H1 (cell line): ENCODE measurements around the gene SORBS1. TPM values are rescaled to one million over a fixed set of nuclear protein-coding genes. Genes with fewer than 3 reads are reported as not detected.

Source experiments
- CTCF ChIA-PET: fragments of 300-600 bp; sonication (Branson Sonifier 250); formaldehyde crosslinking; loops from one replicate; lab custom pipeline; 2021; ENCODE audit not compliant: partially characterized antibody; lab: Charles Lee
- POLR2A ChIA-PET: fragments of 300-600 bp; sonication (Branson Sonifier 250); formaldehyde crosslinking; loops from one replicate; lab custom pipeline; 2021; ENCODE audit warnings: inconsistent platforms; ENCODE audit not compliant: partially characterized antibody; lab: Charles Lee
- DNase-seq, 2 experiments: peaks; one replicate each; pipeline versions ENCODE4 v3.0.0 to v3.0.0-alpha.2; 2010 to 2022; ENCODE audit warnings: low spot score in 2 of 2, low read depth in 1 of 2, mixed read lengths in 1 of 2
- FAIRE-seq: peaks from 2 replicates; lab custom pipeline; 2011; peaks lifted over from hg19 to GRCh38; lab: Jason Lieb, UNC
- H2AFZ ChIP-seq: 2 replicates; pipeline ENCODE4 v1.8.1; 2012; ENCODE audit warnings: low read length, inconsistent platforms
- H2AK5ac ChIP-seq: 2 replicates; pipeline ENCODE4 v1.6.1; 2013; ENCODE audit warnings: low read depth, low read length
- H2BK120ac ChIP-seq: replicated peaks from 2 replicates; pipeline ENCODE3; 2013; ENCODE audit warnings: low read depth, low read length, inconsistent platforms
- H2BK12ac ChIP-seq: 2 replicates; pipeline ENCODE4 v1.6.1; 2013; ENCODE audit warnings: low read depth, low read length
- H2BK15ac ChIP-seq: 2 replicates; pipeline ENCODE4 v1.6.1; 2013; ENCODE audit warnings: low read length
- H2BK20ac ChIP-seq: 2 replicates; pipeline ENCODE4 v1.6.1; 2013; ENCODE audit warnings: low read length
- H2BK5ac ChIP-seq: 2 replicates; pipeline ENCODE4 v1.6.1; 2013; ENCODE audit warnings: low read depth, low read length
- H3K14ac ChIP-seq: 2 replicates; pipeline ENCODE4 v1.6.1; 2013; ENCODE audit warnings: inconsistent platforms; ENCODE audit not compliant: insufficient read length
- H3K18ac ChIP-seq: 2 replicates; pipeline ENCODE4 v1.6.1; 2013; ENCODE audit warnings: low read length; ENCODE audit errors: extremely low read depth
- H3K23ac ChIP-seq: 2 replicates; pipeline ENCODE4 v1.6.1; 2013; ENCODE audit warnings: inconsistent platforms; ENCODE audit not compliant: insufficient read length
- H3K23me2 ChIP-seq: 2 replicates; pipeline ENCODE4 v1.6.1; 2013; ENCODE audit warnings: low read depth, low read length
- H3K27ac ChIP-seq: 2 replicates; pipeline ENCODE4 v1.6.1; 2011; ENCODE audit warnings: low read depth, low read length, inconsistent platforms
- H3K27me3 ChIP-seq, 4 experiments: replicated peaks in 1 of 4; 1 replicate in 1 of 4; 2 replicates in 3 of 4; pipeline versions ENCODE4 v1.6.1 to v1.8.1; 2011 to 2013; ENCODE audit warnings: low read length in 3 of 4, mild to moderate bottlenecking in 3 of 4, inconsistent platforms in 2 of 4, mixed read lengths in 2 of 4, moderate library complexity in 1 of 4; ENCODE audit not compliant: control insufficient read depth in 3 of 4, insufficient read depth in 3 of 4; ENCODE audit errors: extremely low read depth in 1 of 4
- H3K36me3 ChIP-seq, 4 experiments: 2 replicates each; pipeline versions ENCODE4 v1.6.1 to v1.8.1; 2011 to 2013; ENCODE audit warnings: mild to moderate bottlenecking in 4 of 4, low read length in 3 of 4, moderate library complexity in 2 of 4, control low read depth in 1 of 4, inconsistent platforms in 1 of 4; ENCODE audit not compliant: insufficient read depth in 4 of 4, control insufficient read depth in 2 of 4
- H3K4ac ChIP-seq: replicated peaks from 2 replicates; pipeline ENCODE3; 2013; ENCODE audit warnings: low read length, low read depth, mixed read lengths, inconsistent platforms; ENCODE audit not compliant: insufficient read length
- H3K4me1 ChIP-seq, 4 experiments: replicated peaks in 1 of 4; 1 replicate in 1 of 4; 2 replicates in 3 of 4; pipeline versions ENCODE4 v1.6.1 to v1.8.1; 2011 to 2013; ENCODE audit warnings: low read length in 3 of 4, inconsistent platforms in 2 of 4, mixed read lengths in 1 of 4; ENCODE audit not compliant: insufficient read depth in 4 of 4, control insufficient read depth in 3 of 4
- H3K4me2 ChIP-seq, 2 experiments: 2 replicates each; pipeline versions ENCODE4 v1.6.1 to v1.8.1; 2011 to 2013; ENCODE audit warnings: low read depth in 2 of 2, low read length in 2 of 2, control low read depth in 1 of 2, inconsistent platforms in 1 of 2, mild to moderate bottlenecking in 1 of 2; ENCODE audit not compliant: insufficient read depth in 1 of 2
- H3K4me3 ChIP-seq, 4 experiments: fragments of 200-600, 300-600 bp in 1 of 4; sonication (generic), shearing (Covaris generic), sonication (Bioruptor Twin) in 1 of 4; 2 replicates each; pipeline versions ENCODE4 v1.5.1 to v1.8.1; 2011 to 2016; ENCODE audit warnings: low read length in 4 of 4, low read depth in 3 of 4, control low read depth in 2 of 4, inconsistent platforms in 2 of 4, mild to moderate bottlenecking in 2 of 4, mixed read lengths in 1 of 4, moderate library complexity in 1 of 4; ENCODE audit not compliant: insufficient read depth in 2 of 4; ENCODE audit errors: extremely low read depth in 1 of 4
- H3K56ac ChIP-seq: replicated peaks from 2 replicates; pipeline ENCODE3; 2013; ENCODE audit warnings: low read depth, mild to moderate bottlenecking, mixed read lengths, low read length, inconsistent platforms; ENCODE audit not compliant: insufficient read length
- H3K79me1 ChIP-seq: 2 replicates; pipeline ENCODE4 v1.6.1; 2013; ENCODE audit warnings: low read depth, low read length, control low read depth
- H3K79me2 ChIP-seq, 2 experiments: 2 replicates each; pipeline versions ENCODE4 v1.6.1 to v1.8.1; 2012 to 2013; ENCODE audit warnings: low read length in 2 of 2, mild to moderate bottlenecking in 2 of 2, inconsistent platforms in 1 of 2; ENCODE audit not compliant: insufficient read depth in 2 of 2, control insufficient read depth in 1 of 2
- H3K9ac ChIP-seq, 4 experiments: replicated peaks in 1 of 4; 1 replicate in 1 of 4; 2 replicates in 3 of 4; pipeline versions ENCODE4 v1.6.1 to v1.8.1; 2011 to 2013; ENCODE audit warnings: low read depth in 3 of 4, low read length in 3 of 4, control low read depth in 2 of 4, mild to moderate bottlenecking in 2 of 4, moderate library complexity in 2 of 4, inconsistent platforms in 1 of 4; ENCODE audit errors: extremely low read depth in 1 of 4
- H3K9me3 ChIP-seq, 2 experiments: 2 replicates each; pipeline versions ENCODE4 v1.6.1 to v1.8.1; 2012 to 2013; ENCODE audit warnings: mild to moderate bottlenecking in 2 of 2, moderate library complexity in 2 of 2, control low read depth in 1 of 2, inconsistent platforms in 1 of 2, low read depth in 1 of 2, low read length in 1 of 2, mixed read lengths in 1 of 2; ENCODE audit not compliant: insufficient read depth in 2 of 2
- H4K20me1 ChIP-seq, 2 experiments: replicated peaks in 1 of 2; 2 replicates each; pipeline versions ENCODE3 to v1.8.1; 2011 to 2013; ENCODE audit warnings: inconsistent platforms in 2 of 2, low read length in 2 of 2, mild to moderate bottlenecking in 1 of 2; ENCODE audit not compliant: insufficient read depth in 2 of 2, control insufficient read depth in 1 of 2
- H4K5ac ChIP-seq: 2 replicates; pipeline ENCODE4 v1.6.1; 2013; ENCODE audit warnings: low read length, low read depth, mixed read lengths, inconsistent platforms; ENCODE audit not compliant: insufficient read length
- H4K8ac ChIP-seq: 2 replicates; pipeline ENCODE4 v1.8.0; 2013; ENCODE audit warnings: mild to moderate bottlenecking, moderate library complexity, low read length, inconsistent platforms; ENCODE audit not compliant: insufficient read depth; ENCODE audit errors: extremely low read depth
- H4K91ac ChIP-seq: replicated peaks from 2 replicates; pipeline ENCODE3; 2013; ENCODE audit warnings: low read length, mixed read lengths, inconsistent platforms; ENCODE audit not compliant: insufficient read length
- CEBPB ChIP-seq: IDR thresholded peaks from 2 replicates; pipeline ENCODE4 v1.6.1; 2012; ENCODE audit warnings: low read depth, low read length
- KDM5A ChIP-seq: fragments of 200-600 bp; IDR thresholded peaks from 2 replicates; pipeline ENCODE4 v1.7.1; 2012; ENCODE audit warnings: mild to moderate bottlenecking, low read length, inconsistent platforms, mixed read lengths
- NRF1 ChIP-seq: IDR thresholded peaks from 2 replicates; pipeline ENCODE4 v1.6.1; 2011; ENCODE audit warnings: mild to moderate bottlenecking, low read depth, low read length, improper control_type of control experiment
- RFX5 ChIP-seq: IDR thresholded peaks from 2 replicates; pipeline ENCODE4 v1.6.1; 2011; ENCODE audit warnings: low read depth, low read length, improper control_type of control experiment, borderline replicate concordance
- USF2 ChIP-seq: IDR thresholded peaks from 2 replicates; pipeline ENCODE4 v1.6.1; 2011; ENCODE audit warnings: low read length, improper control_type of control experiment
- WGBS, 2 experiments: shearing (Covaris generic) in 1 of 2; methylation state at CpG; one replicate each; pipeline versions ENCODE4 v1.1.6 to v1.1.7; 2013 to 2015; ENCODE audit warnings: low lambda C conversion rate in 2 of 2, mixed read lengths in 2 of 2, inconsistent platforms in 1 of 2, low coverage in 1 of 2, missing lambda C conversion rate in 1 of 2; ENCODE audit not compliant: insufficient replicate concordance in 2 of 2, insufficient coverage in 1 of 2, insufficient read length in 1 of 2; ENCODE audit errors: extremely low coverage in 1 of 2, missing lambda C conversion rate in 1 of 2; 5-methylcytosine and 5-hydroxymethylcytosine counted together
- polyA plus RNA-seq, 7 experiments: library from polyadenylated mRNA; depleted of rRNA in 3 of 7; stranded (reverse) in 5 of 7; unstranded in 2 of 7; fragments of >200 nt in 5 of 7; fragments of 200-250 nt in 2 of 7; gene quantifications; 1 replicate in 5 of 7; 2 replicates in 1 of 7; 4 replicates in 1 of 7; pipeline versions ENCODE4 v1.2.1 to v1.2.3, GENCODE V29; 2011 to 2013; ENCODE audit warnings: missing spikeins in 2 of 7, mixed read lengths in 2 of 7
- total RNA-seq: library from RNA; stranded (reverse); fragmentation: NEBNext Ultra II Directional; extraction: Animal tissue kit (Norgen Biotek cat#: 25700); gene quantifications from 2 replicates; pipeline ENCODE4 v1.2.1, GENCODE V29; 2021

The SORBS1 gene
- total and polyA plus RNA-seq, 2 of the 8 experiments (the other 6 are each of a cell fraction or from before 2014, with no cell fraction given) = 16.0 to 35.0 TPM

GRCh38 chr10:95531994-95532399, 29.2 kb downstream of the SORBS1 start:
- FAIRE-seq (no peak), DNase-seq (no peak)
- Histone ChIP-seq H2AK5ac (no peak overlapping the region), H2BK12ac (no peak overlapping the region), H3K36me3 (no peaks in the 10 kb centered on the region), H4K91ac (no peak overlapping the region), H3K56ac (no peak overlapping the region), H3K4ac (peak overlapping the region; percentile 33), H3K27ac (no peak overlapping the region; the same call in 1 of the 2 replicates), H3K4me2 (no peak overlapping the region), H3K79me1 (peaks cover 13% of the 10 kb centered on the region), H2BK120ac (no peak overlapping the region), H3K23ac (no peak overlapping the region), H3K4me1 (peaks cover 2 to 9% (median 5%) of the 10 kb centered on the region in 4 experiments; a peak in 5 of 7 replicates), H2AFZ (no peak overlapping the region), H3K9ac (no peak overlapping the region), H3K18ac (no peak overlapping the region), H2BK15ac (no peak overlapping the region), H3K9me3 (no peaks in the 10 kb centered on the region), H4K5ac (no peak overlapping the region), H2BK20ac (no peak overlapping the region), H3K27me3 (no peaks in the 10 kb centered on the region), H2BK5ac (peak overlapping the region; percentile 12; the same call in 1 of the 2 replicates), H4K20me1 (peaks cover 0 to 11% of the 10 kb centered on the region in 2 experiments), H3K23me2 (no peaks in the 10 kb centered on the region), H4K8ac (no peak overlapping the region; the same call in 1 of the 2 replicates), H3K79me2 (peaks cover 6 to 73% of the 10 kb centered on the region in 2 experiments; a peak in 3 of 4 replicates), H3K14ac (no peak overlapping the region), H3K4me3 (no peak overlapping the region)
- ChIA-PET CTCF (interaction anchor here (0.6 to 2.2 kb wide), 4 partner anchors 10 to 1068 kb away, joined by 3 to 10 read pairs (median 4); no protein-coding TSS in a partner anchor), POLR2A (no interaction called here)
- TF ChIP-seq KDM5A = no peak
- no peak for TF ChIP-seq RFX5
- no peak for TF ChIP-seq CEBPB
- no peak for TF ChIP-seq USF2
- no peak for TF ChIP-seq NRF1
- 82% methylated on average over 2 of the region's 2 CpGs; no CpG with 5 or more reads in 1 of the 2 experiments for WGBS, 2 experiments
